ENCODE results near the gene LRP1-AS. TPM values are rescaled to one million over a fixed set of nuclear protein-coding genes. Genes with fewer than 3 reads are reported as not detected.

LRP1-AS gene
- total RNA-seq, 2 donors from 2014 or later: not detected

GRCh38 chr12:57165741-57166140 is 18.3 kb upstream of the LRP1-AS start:
- ATAC-seq (no peak), DNase-seq (no peak)
- intact Hi-C loops (cut with DNase I): no loop called here

GRCh38 chr12:57164966-57165625 is 17.7 kb upstream of the LRP1-AS start:
- ATAC-seq: no peak
- no peak for DNase-seq
- intact Hi-C loops (cut with DNase I): no loop called here

- no peak for ATAC-seq
- intact Hi-C loops (cut with DNase I): no loop called here
These were observed 17.0 kb upstream of the LRP1-AS start for GRCh38 chr12:57164454-57164853.

GRCh38 chr12:57162553-57163125 is 15.2 kb upstream of the LRP1-AS start:
- ATAC-seq (peak in 1 of 2 donors; percentile 22), DNase-seq (no peak)
- intact Hi-C loops (cut with DNase I): no loop called here

More at GRCh38 chr12:57164454-57164853, 17.0 kb upstream of the LRP1-AS start:
- no peak for DNase-seq

GRCh38 chr12:57161491-57161890 is 14.1 kb upstream of the LRP1-AS start:
- DNase-seq (no peak), ATAC-seq (no peak)
- intact Hi-C loops (cut with DNase I): no loop called here

- intact Hi-C loops (cut with DNase I): no loop called here
- ATAC-seq: no peak
These were observed 13.3 kb upstream of the LRP1-AS start for GRCh38 chr12:57160741-57161140.

GRCh38 chr12:57160040-57160439 is 12.6 kb upstream of the LRP1-AS start:
- no peak for ATAC-seq
- intact Hi-C loops (cut with DNase I): no loop called here
- no peak for DNase-seq

More at GRCh38 chr12:57160741-57161140, 13.3 kb upstream of the LRP1-AS start:
- DNase-seq: no peak

- peak; percentile 10 to 14 for ATAC-seq
- no peak for DNase-seq
- intact Hi-C loops (cut with DNase I): no loop called here
These were observed 11.9 kb upstream of the LRP1-AS start for GRCh38 chr12:57159311-57159710.

- intact Hi-C loops (cut with DNase I): no loop called here
- ATAC-seq: peak; percentile 3 to 23
- no peak for DNase-seq
These were observed 11.2 kb upstream of the LRP1-AS start for GRCh38 chr12:57158665-57159064.

- DNase-seq (no peak), ATAC-seq (no peak)
- intact Hi-C loops (cut with DNase I): no loop called here
These were observed 10.8 kb upstream of the LRP1-AS start for GRCh38 chr12:57158186-57158585.

GRCh38 chr12:57157588-57158173 is 10.3 kb upstream of the LRP1-AS start:
- intact Hi-C loops (cut with DNase I): no loop called here
- DNase-seq (no peak), ATAC-seq (peak in 1 of 2 donors; percentile 7)

GRCh38 chr12:57156701-57157403 is 9.4 kb upstream of the LRP1-AS start:
- intact Hi-C loops (cut with DNase I): no loop called here
- no peak for ATAC-seq
- DNase-seq: no peak

GRCh38 chr12:57154804-57155434 is 7.5 kb upstream of the LRP1-AS start:
- DNase-seq (no peak), ATAC-seq (no peak)
- intact Hi-C loops (cut with DNase I): no loop called here

- ATAC-seq (no peak), DNase-seq (no peak)
- intact Hi-C loops (cut with DNase I): no loop called here
These were observed 6.7 kb upstream of the LRP1-AS start for GRCh38 chr12:57154076-57154475.

- DNase-seq: no peak
- ATAC-seq: no peak
- intact Hi-C loops (cut with DNase I): no loop called here
These were observed 6.1 kb upstream of the LRP1-AS start for GRCh38 chr12:57153415-57153997.

- ATAC-seq (peak in 1 of 2 donors; percentile 30), DNase-seq (no peak)
- intact Hi-C loops (cut with DNase I): no loop called here
These were observed 5.2 kb upstream of the LRP1-AS start for GRCh38 chr12:57152639-57153038.

GRCh38 chr12:57151741-57152630 is 4.6 kb upstream of the LRP1-AS start:
- DNase-seq (no peak), ATAC-seq (peak; percentile 38 to 58)
- intact Hi-C loops (cut with DNase I): no loop called here

GRCh38 chr12:57150400-57151000 is 3.1 kb upstream of the LRP1-AS start:
- DNase-seq (no peak), ATAC-seq (no peak)
- intact Hi-C loops (cut with DNase I): no loop called here

All from left cardiac atrium (tissue), 4 donors.